Fibroblast of lung (primary cell): ENCODE data around the gene STAT3. TPM values are rescaled to one million over a fixed set of nuclear protein-coding genes. Genes with fewer than 3 reads are reported as not detected.
"Not testable (repeated sequence)": the region's sequence is repeated elsewhere in the genome, so short reads cannot be mapped to it uniquely, and the experiment has no call there.

ENCODE experiments used
- DNase-seq, 2 donors: peaks; one replicate each; pipeline versions ENCODE4 v3.0.0 to v3.0.0-alpha.2; 2010; ENCODE audit warnings: low read depth in 2 of 2
- H2AFZ ChIP-seq: 2 replicates; pipeline ENCODE4 v1.5.1; 2012; ENCODE audit warnings: low read length, control low read depth, inconsistent platforms
- H3K27ac ChIP-seq: 2 replicates; pipeline ENCODE4 v1.5.1; 2011; ENCODE audit warnings: low read length, control low read depth; ENCODE audit not compliant: insufficient read depth
- H3K27me3 ChIP-seq: 2 replicates; pipeline ENCODE4 v1.5.1; 2011; ENCODE audit warnings: mild to moderate bottlenecking, low read length; ENCODE audit not compliant: control insufficient read depth, insufficient read depth
- H3K36me3 ChIP-seq: 2 replicates; pipeline ENCODE4 v1.5.1; 2011; ENCODE audit warnings: low read length; ENCODE audit not compliant: control insufficient read depth, insufficient read depth
- H3K4me1 ChIP-seq: 2 replicates; pipeline ENCODE4 v1.5.1; 2011; ENCODE audit warnings: low read length; ENCODE audit not compliant: control insufficient read depth, insufficient read depth; ENCODE audit errors: extremely low read depth
- H3K4me2 ChIP-seq: 2 replicates; pipeline ENCODE4 v1.5.1; 2011; ENCODE audit warnings: low read length, control low read depth; ENCODE audit not compliant: insufficient read depth; ENCODE audit errors: extremely low read depth
- H3K4me3 ChIP-seq, 4 experiments: fragments of 200-600 bp in 1 of 4; sonication (generic) in 1 of 4; replicated peaks in 1 of 4; 2 replicates each; pipeline ENCODE4 v1.5.1; 2011 to 2016; ENCODE audit warnings: low read length in 4 of 4, low read depth in 3 of 4, mild to moderate bottlenecking in 3 of 4, control low read depth in 2 of 4, inconsistent platforms in 1 of 4, mixed read lengths in 1 of 4; ENCODE audit not compliant: insufficient read depth in 1 of 4; ENCODE audit errors: control extremely low read depth in 1 of 4
- H3K79me2 ChIP-seq: 2 replicates; pipeline ENCODE4 v1.5.1; 2012; ENCODE audit warnings: mild to moderate bottlenecking, low read length, inconsistent platforms; ENCODE audit not compliant: control insufficient read depth, insufficient read depth
- H3K9ac ChIP-seq: 2 replicates; pipeline ENCODE4 v1.5.1; 2011; ENCODE audit warnings: mild to moderate bottlenecking, low read length, control low read depth; ENCODE audit not compliant: insufficient read depth
- H3K9me3 ChIP-seq: 2 replicates; pipeline ENCODE4 v1.5.1; 2012; ENCODE audit warnings: low read depth, low read length; ENCODE audit not compliant: control insufficient read depth, insufficient read depth
- H4K20me1 ChIP-seq: 2 replicates; pipeline ENCODE4 v1.5.1; 2011; ENCODE audit warnings: low read length; ENCODE audit not compliant: control insufficient read depth, insufficient read depth; ENCODE audit errors: extremely low read depth
- CTCF ChIP-seq, 2 donors: IDR thresholded peaks in 1 of 2; conservative IDR thresholded peaks in 1 of 2; 1 replicate in 1 of 2; 2 replicates in 1 of 2; pipeline ENCODE4 v1.5.1; 2011 to 2012; ENCODE audit warnings: low read length in 2 of 2, control low read depth in 1 of 2, inconsistent platforms in 1 of 2, low read depth in 1 of 2, mild to moderate bottlenecking in 1 of 2
- EZH2 ChIP-seq: IDR thresholded peaks from 2 replicates; pipeline ENCODE4 v1.5.1; 2012; ENCODE audit warnings: low read length, control low read depth, mild to moderate bottlenecking; ENCODE audit errors: missing control alignments
- polyA plus RNA-seq, 2 donors: library from polyadenylated mRNA; depleted of rRNA in 1 of 2; stranded (reverse) in 1 of 2; unstranded in 1 of 2; fragments of >200 nt; gene quantifications; 2 replicates each; pipeline ENCODE4 v1.2.1, GENCODE V29; 2011 to 2012; ENCODE audit warnings: missing spikeins in 1 of 2
- total RNA-seq: library from RNA; depleted of rRNA; stranded (reverse); fragments of >200 nt; gene quantifications from 2 replicates; pipeline ENCODE4 v1.2.1, GENCODE V29; 2014

STAT3 gene
- total and polyA plus RNA-seq, 2 donors (not counting 1 experiment from before 2014, with no cell fraction given): 75.0 to 101 TPM

GRCh38 chr17:42362245-42362961 is 25.8 kb downstream of the STAT3 start:
- no peak overlapping the region for H3K4me3 ChIP-seq
- H3K9me3 ChIP-seq: no peaks in the 10 kb centered on the region
- H3K9ac ChIP-seq: no peak overlapping the region
- H3K79me2 ChIP-seq: peaks cover 59% of the 10 kb centered on the region
- H3K27me3 ChIP-seq: no peaks in the 10 kb centered on the region
- H3K4me1 ChIP-seq: no peaks in the 10 kb centered on the region
- no peaks in the 10 kb centered on the region for H4K20me1 ChIP-seq
- no peak overlapping the region for H3K27ac ChIP-seq
- no peak for DNase-seq
- H3K36me3 ChIP-seq: no peaks in the 10 kb centered on the region
- H3K4me2 ChIP-seq: no peak overlapping the region
- no peak overlapping the region for H2AFZ ChIP-seq
- TF ChIP-seq CTCF (conservative IDR thresholded peaks at IDR 0.05 in 1 of 2, IDR thresholded peaks at IDR 0.05 in 1 of 2; ENCODE audit: low read depth in 1 of 2, low read length in 2 of 2) (no peak), EZH2 (no peak)

- H3K79me2 ChIP-seq: peaks cover 59% of the 10 kb centered on the region
- DNase-seq: no peak
- no peak overlapping the region for H3K4me3 ChIP-seq
- H3K27ac ChIP-seq: no peak overlapping the region
- H3K36me3 ChIP-seq: no peaks in the 10 kb centered on the region
- H3K27me3 ChIP-seq: no peaks in the 10 kb centered on the region
- H2AFZ ChIP-seq: no peak overlapping the region
- H3K4me2 ChIP-seq: no peak overlapping the region
- H4K20me1 ChIP-seq: no peaks in the 10 kb centered on the region
- no peaks in the 10 kb centered on the region for H3K4me1 ChIP-seq
- TF ChIP-seq EZH2 (no peak), CTCF (conservative IDR thresholded peaks at IDR 0.05 in 1 of 2, IDR thresholded peaks at IDR 0.05 in 1 of 2; ENCODE audit: low read depth in 1 of 2, low read length in 2 of 2) (no peak)
- no peaks in the 10 kb centered on the region for H3K9me3 ChIP-seq
- H3K9ac ChIP-seq: no peak overlapping the region
Observed at GRCh38 chr17:42361781-42362186, 26.5 kb downstream of the STAT3 start.

DNA sequence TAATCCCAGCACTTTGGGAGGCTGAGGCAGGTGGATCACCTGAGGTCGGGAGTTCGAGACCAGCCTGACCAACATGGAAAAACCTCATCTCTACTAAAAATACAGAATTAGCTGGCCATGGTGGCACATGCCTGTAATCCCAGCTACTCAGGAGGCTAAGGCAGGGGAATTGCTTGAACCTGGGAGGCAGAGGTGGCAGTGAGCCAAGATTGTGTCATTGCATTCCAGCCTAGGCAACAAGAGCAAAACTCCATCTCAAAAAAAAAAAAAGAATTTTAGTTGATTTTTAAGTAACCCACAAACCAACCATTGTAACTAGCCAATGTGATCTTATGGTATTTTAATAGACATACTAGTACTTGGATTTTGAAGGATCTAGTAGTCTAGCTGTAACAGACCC is 27.9 kb downstream of the STAT3 start:
- H3K9ac ChIP-seq, H3K27me3 ChIP-seq, H2AFZ ChIP-seq, H3K4me3 ChIP-seq, H3K36me3 ChIP-seq, H3K4me2 ChIP-seq, H3K9me3 ChIP-seq, H3K27ac ChIP-seq, H3K4me1 ChIP-seq, H4K20me1 ChIP-seq: not testable (repeated sequence)
- peak; percentile 31 to 47 for DNase-seq
- peaks cover 52% of the 10 kb centered on the region for H3K79me2 ChIP-seq
